Endothelial cell (in vitro differentiated cells): Measurements from ENCODE around the gene NEGR1. TPM values are rescaled to one million over a fixed set of nuclear protein-coding genes. Genes with fewer than 3 reads are reported as not detected.

Experiments
- DNase-seq: peaks from one replicate; pipeline ENCODE4 v3.0.0; 2021; ENCODE audit warnings: low spot score
- H3K27ac Mint-ChIP-seq: one replicate; pipeline ENCODE4 v1.8.0; 2021; ENCODE audit warnings: mixed read lengths, inconsistent platforms; ENCODE audit not compliant: unreplicated experiment
- H3K27me3 Mint-ChIP-seq: one replicate; pipeline ENCODE4 v1.8.0; 2021; ENCODE audit warnings: mild to moderate bottlenecking, moderate library complexity, mixed read lengths, inconsistent platforms; ENCODE audit not compliant: unreplicated experiment
- H3K36me3 Mint-ChIP-seq: one replicate; pipeline ENCODE4 v1.8.0; 2021; ENCODE audit warnings: mild to moderate bottlenecking, low read depth, mixed read lengths, inconsistent platforms; ENCODE audit not compliant: unreplicated experiment
- H3K4me1 Mint-ChIP-seq: one replicate; pipeline ENCODE4 v1.8.0; 2021; ENCODE audit warnings: mild to moderate bottlenecking, mixed read lengths, inconsistent platforms; ENCODE audit not compliant: unreplicated experiment
- H3K4me3 Mint-ChIP-seq: one replicate; pipeline ENCODE4 v1.8.0; 2021; ENCODE audit warnings: mild to moderate bottlenecking, mixed read lengths, inconsistent platforms; ENCODE audit not compliant: unreplicated experiment
- H3K9me3 Mint-ChIP-seq: one replicate; pipeline ENCODE4 v1.8.0; 2021; ENCODE audit warnings: mixed read lengths, inconsistent platforms; ENCODE audit not compliant: unreplicated experiment
- CTCF ChIP-seq: fragments of 200-600 bp; sonication (generic); IDR thresholded peaks from one replicate; pipeline ENCODE4 v1.5.0; 2021; ENCODE audit warnings: antibody characterized with exemption; ENCODE audit not compliant: unreplicated experiment
- total RNA-seq: library from RNA; stranded (reverse); fragmentation: NEBNext Ultra II Directional; extraction: Animal tissue kit (Norgen Biotek cat#: 25700); gene quantifications from one replicate; pipeline ENCODE4 v1.2.1, GENCODE V29; 2021; ENCODE audit not compliant: unreplicated experiment

The NEGR1 gene
- total RNA-seq, 1 donor from 2014 or later = 2.9 TPM

GRCh38 chr1:72224506-72224905 lies 57.8 kb downstream of the NEGR1 start:
- H3K4me3 Mint-ChIP-seq = no peak overlapping the region
- H3K4me1 Mint-ChIP-seq = no peaks in the 10 kb centered on the region
- H3K36me3 Mint-ChIP-seq = no peaks in the 10 kb centered on the region
- no peak overlapping the region for H3K27ac Mint-ChIP-seq
- TF ChIP-seq CTCF = no peak
- DNase-seq = no peak
- no peaks in the 10 kb centered on the region for H3K9me3 Mint-ChIP-seq
- no peaks in the 10 kb centered on the region for H3K27me3 Mint-ChIP-seq

- no peak overlapping the region for H3K4me3 Mint-ChIP-seq
- H3K27me3 Mint-ChIP-seq = no peaks in the 10 kb centered on the region
- no peaks in the 10 kb centered on the region for H3K36me3 Mint-ChIP-seq
- H3K4me1 Mint-ChIP-seq = no peaks in the 10 kb centered on the region
- H3K27ac Mint-ChIP-seq = no peak overlapping the region
- DNase-seq = no peak
- no peak for TF ChIP-seq CTCF
- H3K9me3 Mint-ChIP-seq = no peaks in the 10 kb centered on the region
Observed at GRCh38 chr1:72221811-72222210, 60.5 kb downstream of the NEGR1 start.

GRCh38 chr1:72218141-72218739 lies 64.1 kb downstream of the NEGR1 start:
- TF ChIP-seq CTCF = no peak
- H3K27ac Mint-ChIP-seq = no peak overlapping the region
- peaks cover 11% of the 10 kb centered on the region for H3K4me1 Mint-ChIP-seq
- H3K27me3 Mint-ChIP-seq = no peaks in the 10 kb centered on the region
- no peaks in the 10 kb centered on the region for H3K9me3 Mint-ChIP-seq
- DNase-seq = no peak
- H3K4me3 Mint-ChIP-seq = no peak overlapping the region
- no peaks in the 10 kb centered on the region for H3K36me3 Mint-ChIP-seq

GRCh38 chr1:72207059-72207458 lies 75.3 kb downstream of the NEGR1 start:
- no peak for DNase-seq
- no peaks in the 10 kb centered on the region for H3K4me1 Mint-ChIP-seq
- H3K27ac Mint-ChIP-seq = no peak overlapping the region
- no peaks in the 10 kb centered on the region for H3K9me3 Mint-ChIP-seq
- H3K36me3 Mint-ChIP-seq = no peaks in the 10 kb centered on the region
- H3K27me3 Mint-ChIP-seq = no peaks in the 10 kb centered on the region
- no peak for TF ChIP-seq CTCF
- H3K4me3 Mint-ChIP-seq = no peak overlapping the region

- Mint-ChIP-seq H3K27ac (no peak overlapping the region), H3K4me3 (no peak overlapping the region), H3K36me3 (no peaks in the 10 kb centered on the region), H3K9me3 (no peaks in the 10 kb centered on the region), H3K4me1 (no peaks in the 10 kb centered on the region), H3K27me3 (no peaks in the 10 kb centered on the region)
- no peak for TF ChIP-seq CTCF
- DNase-seq = no peak
Observed at GRCh38 chr1:72202761-72203160, 79.6 kb downstream of the NEGR1 start.
